Measurements from ENCODE around the gene SUPT5H.

The SUPT5H gene

GRCh38 chr19:39445196-39446111, at the start of gene SUPT5H:
TSS of gene SUPT5H (plus strand) at chr19:39445582. CDS start at chr19:39445891, 309 bp downstream.
- DNase-seq (ENCODE audit: low read depth in 2 of 2) = peak; percentile 92 to 96

- DNase-seq (ENCODE audit: low read depth in 2 of 2) = peak; percentile 88 to 98
Measured at GRCh38 chr19:39397360-39398296, 47.8 kb upstream of the SUPT5H start.

GRCh38 chr19:39398297-39398864, 47.0 kb upstream of the SUPT5H start:
- peak in 1 of 2 donors; percentile 64 for DNase-seq (ENCODE audit: low read depth in 2 of 2)

GRCh38 chr19:39399668-39400050, 45.7 kb upstream of the SUPT5H start:
- DNase-seq (ENCODE audit: low read depth in 2 of 2) = no peak

GRCh38 chr19:39400061-39400460, 45.3 kb upstream of the SUPT5H start:
- no peak for DNase-seq (ENCODE audit: low read depth in 2 of 2)

GRCh38 chr19:39401070-39401548, 44.3 kb upstream of the SUPT5H start:
- DNase-seq (ENCODE audit: low read depth in 2 of 2) = no peak

GRCh38 chr19:39401549-39402345, 43.6 kb upstream of the SUPT5H start:
- peak; percentile 69 to 81 for DNase-seq (ENCODE audit: low read depth in 2 of 2)

- DNase-seq (ENCODE audit: low read depth in 2 of 2) = peak; percentile 75 to 87
Measured at GRCh38 chr19:39402346-39403300, 42.8 kb upstream of the SUPT5H start.

- DNase-seq (ENCODE audit: low read depth in 2 of 2) = peak; percentile 92 to 96
Measured at GRCh38 chr19:39403331-39404312, 41.8 kb upstream of the SUPT5H start.

GRCh38 chr19:39405261-39405957, 40.0 kb upstream of the SUPT5H start:
- no peak for DNase-seq (ENCODE audit: low read depth in 2 of 2)

- DNase-seq (ENCODE audit: low read depth in 2 of 2) = peak; percentile 73 to 77
Measured at GRCh38 chr19:39405958-39406655, 39.3 kb upstream of the SUPT5H start.

GRCh38 chr19:39406656-39407409, 38.5 kb upstream of the SUPT5H start, which contains the start of gene ZFP36:
TSS of gene ZFP36 (plus strand) at chr19:39406847. CDS start at chr19:39406905, 58 bp downstream.
- DNase-seq (ENCODE audit: low read depth in 2 of 2) = peak; percentile 78 to 88

GRCh38 chr19:39407410-39407659, 38.0 kb upstream of the SUPT5H start:
- no peak for DNase-seq (ENCODE audit: low read depth in 2 of 2)

- no peak for DNase-seq (ENCODE audit: low read depth in 2 of 2)
Measured at GRCh38 chr19:39407660-39408391, 37.6 kb upstream of the SUPT5H start.

GRCh38 chr19:39408392-39409207, 36.8 kb upstream of the SUPT5H start:
- no peak for DNase-seq (ENCODE audit: low read depth in 2 of 2)
